ENCODE data around the gene HLA-DRA. TPM values are rescaled to one million over a fixed set of nuclear protein-coding genes. Genes with fewer than 3 reads are reported as not detected.
"Not testable (repeated sequence)": the region's sequence is repeated elsewhere in the genome, so short reads cannot be mapped to it uniquely, and the experiment has no call there.

Gene HLA-DRA
- total RNA-seq, 1 donor from 2014 or later, result 14.0 TPM

DNA sequence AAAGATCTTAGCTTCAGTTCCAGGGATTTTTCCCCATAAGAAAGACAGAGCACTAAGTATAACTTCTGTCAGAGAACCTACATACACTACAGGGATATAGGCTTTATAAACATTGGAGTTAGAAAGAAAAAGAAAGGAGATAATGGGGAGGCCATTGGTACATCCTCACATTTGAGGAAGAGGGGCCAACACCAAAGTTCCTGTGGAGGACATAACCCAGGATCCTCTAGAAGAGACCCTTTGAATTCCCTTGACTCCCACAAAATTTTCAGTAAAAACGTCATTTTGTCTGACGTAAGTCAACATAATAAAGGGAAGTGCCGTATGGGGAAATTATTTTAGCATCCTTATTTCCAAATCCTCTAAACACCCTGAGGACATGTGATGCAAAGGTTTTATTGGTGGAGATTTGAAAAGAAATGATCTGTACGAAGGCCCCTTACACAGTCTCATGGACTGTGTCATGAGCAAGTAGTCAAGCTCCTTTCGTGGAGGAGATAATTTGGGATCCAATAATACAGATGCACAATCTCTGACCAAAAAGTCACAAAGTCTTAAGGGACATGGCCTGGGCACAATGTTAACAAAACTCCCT lies 33.2 kb downstream of the HLA-DRA start:
- Mint-ChIP-seq H3K4me3 (no peak overlapping the region), H3K27me3 (peaks cover 20% of the 10 kb centered on the region), H3K9me3 (no peaks in the 10 kb centered on the region), H3K27ac (no peak overlapping the region), H3K36me3 (ENCODE audit: low read depth) (no peaks in the 10 kb centered on the region), H3K4me1 (peaks cover 2% of the 10 kb centered on the region)
- DNase-seq, result no peak
- intact Hi-C loops (cut with micrococcal nuclease), result no loop called here

- DNase-seq; H3K9me3 Mint-ChIP-seq; H3K36me3 Mint-ChIP-seq (ENCODE audit: low read depth); intact Hi-C loops (cut with micrococcal nuclease); H3K4me3 Mint-ChIP-seq; H3K27ac Mint-ChIP-seq; H3K4me1 Mint-ChIP-seq: not testable (repeated sequence)
- H3K27me3 Mint-ChIP-seq, result peaks cover 19% of the 10 kb centered on the region
Observed at GRCh38 chr6:32473376-32474348, 34.0 kb downstream of the HLA-DRA start.

- H3K27me3 Mint-ChIP-seq, result peaks cover 22% of the 10 kb centered on the region
Observed at GRCh38 chr6:32475392-32476206, 35.9 kb downstream of the HLA-DRA start.

DNA sequence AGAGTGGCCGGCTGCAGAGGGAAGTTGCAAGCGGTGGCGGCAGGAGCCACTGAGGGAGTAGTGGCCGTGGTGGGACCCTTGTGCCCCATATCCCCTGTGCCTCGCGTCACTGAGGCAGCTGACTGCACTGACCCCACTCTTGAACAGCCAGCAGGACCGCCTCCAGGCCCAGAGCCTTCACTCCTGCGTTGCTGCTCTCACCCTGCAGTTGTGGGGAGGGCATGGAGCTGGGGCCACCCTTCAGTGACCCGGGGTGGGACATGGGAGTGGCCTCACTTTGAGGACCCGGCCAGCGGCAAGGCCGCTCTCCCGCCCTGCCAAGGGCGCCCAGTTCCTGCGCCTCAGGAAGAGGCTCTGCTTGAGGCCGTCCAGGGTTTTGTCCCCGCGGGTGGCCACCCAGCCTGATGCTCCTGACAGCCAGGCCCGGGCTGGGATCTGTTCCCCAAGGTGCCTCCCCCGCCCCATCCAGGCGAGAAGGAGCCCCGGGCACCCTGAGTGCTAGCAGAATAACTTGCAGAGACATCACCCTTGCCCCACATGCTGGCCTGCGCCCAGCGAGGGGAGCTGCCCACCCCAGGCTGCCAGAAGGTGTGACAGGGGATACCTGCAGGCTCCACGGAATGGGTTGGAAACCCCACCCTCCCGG lies 44.4 kb downstream of the HLA-DRA start:
- Mint-ChIP-seq H3K36me3 (ENCODE audit: low read depth) (no peaks in the 10 kb centered on the region), H3K27me3 (peaks cover 36% of the 10 kb centered on the region), H3K27ac (no peak overlapping the region), H3K9me3 (no peaks in the 10 kb centered on the region), H3K4me3 (no peak overlapping the region), H3K4me1 (no peaks in the 10 kb centered on the region)
- intact Hi-C loops (cut with micrococcal nuclease), result no loop called here
- no peak for DNase-seq

More at GRCh38 chr6:32475392-32476206, 35.9 kb downstream of the HLA-DRA start:
- no peaks in the 10 kb centered on the region for H3K36me3 Mint-ChIP-seq (ENCODE audit: low read depth)
- no peak overlapping the region for H3K27ac Mint-ChIP-seq
- H3K4me1 Mint-ChIP-seq, result peaks cover 2% of the 10 kb centered on the region
- H3K9me3 Mint-ChIP-seq, result no peaks in the 10 kb centered on the region
- no peak for DNase-seq
- no peak overlapping the region for H3K4me3 Mint-ChIP-seq
- intact Hi-C loops (cut with micrococcal nuclease), result no loop called here

- no peaks in the 10 kb centered on the region for H3K36me3 Mint-ChIP-seq (ENCODE audit: low read depth)
- H3K9me3 Mint-ChIP-seq, result no peaks in the 10 kb centered on the region
- H3K4me1 Mint-ChIP-seq, result no peaks in the 10 kb centered on the region
- H3K27me3 Mint-ChIP-seq, result peaks cover 36% of the 10 kb centered on the region
- intact Hi-C loops (cut with micrococcal nuclease), result no loop called here
- DNase-seq, result no peak
- H3K4me3 Mint-ChIP-seq, result no peak overlapping the region
- H3K27ac Mint-ChIP-seq, result no peak overlapping the region
Observed at GRCh38 chr6:32484614-32484998, 44.9 kb downstream of the HLA-DRA start.

GRCh38 chr6:32488083-32488482 lies 48.4 kb downstream of the HLA-DRA start:
- intact Hi-C loops (cut with micrococcal nuclease), result no loop called here

GRCh38 chr6:32491700-32492099 lies 52.0 kb downstream of the HLA-DRA start:
- no peaks in the 10 kb centered on the region for H3K36me3 Mint-ChIP-seq (ENCODE audit: low read depth)
- intact Hi-C loops (cut with micrococcal nuclease), result loop anchor here (1.0 kb wide), 1 partner anchor 10 kb away; no protein-coding TSS in a partner anchor

More at GRCh38 chr6:32488083-32488482, 48.4 kb downstream of the HLA-DRA start:
- DNase-seq, result no peak
- Mint-ChIP-seq H3K27me3 (peaks cover 34% of the 10 kb centered on the region), H3K4me1 (no peaks in the 10 kb centered on the region), H3K36me3 (ENCODE audit: low read depth) (no peaks in the 10 kb centered on the region), H3K27ac (no peak overlapping the region), H3K9me3 (no peaks in the 10 kb centered on the region), H3K4me3 (no peak overlapping the region)

DNA sequence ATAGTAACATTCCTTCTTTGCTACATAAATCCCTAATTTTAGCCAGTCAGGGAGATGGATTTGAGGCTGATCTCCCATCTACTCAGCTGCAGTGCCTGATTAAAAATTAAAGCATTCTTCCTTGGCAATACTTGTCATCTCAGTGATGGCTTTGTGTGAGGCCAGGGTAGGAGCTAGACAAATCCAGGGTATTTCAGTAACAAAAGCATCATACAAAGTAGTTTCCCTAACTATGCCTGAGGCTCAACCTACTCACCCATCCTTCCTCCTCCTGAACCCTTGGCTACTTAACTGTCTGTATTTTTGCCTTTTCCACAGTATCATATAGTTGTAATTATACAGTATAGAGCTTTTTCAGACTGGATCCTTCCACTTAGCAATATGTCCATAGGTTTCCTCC lies 52.7 kb downstream of the HLA-DRA start:
- no peaks in the 10 kb centered on the region for H3K9me3 Mint-ChIP-seq
- intact Hi-C loops (cut with micrococcal nuclease), result loop anchor here (1.0 kb wide), 1 partner anchor 9 kb away; no protein-coding TSS in a partner anchor
- no peak for DNase-seq
- peaks cover 33% of the 10 kb centered on the region for H3K27me3 Mint-ChIP-seq
- H3K27ac Mint-ChIP-seq, result no peak overlapping the region
- H3K36me3 Mint-ChIP-seq (ENCODE audit: low read depth), result no peaks in the 10 kb centered on the region
- H3K4me3 Mint-ChIP-seq, result no peak overlapping the region
- no peaks in the 10 kb centered on the region for H3K4me1 Mint-ChIP-seq

More at GRCh38 chr6:32491700-32492099, 52.0 kb downstream of the HLA-DRA start:
- no peak for DNase-seq
- Mint-ChIP-seq H3K4me3 (no peak overlapping the region), H3K27me3 (peaks cover 32% of the 10 kb centered on the region), H3K9me3 (no peaks in the 10 kb centered on the region), H3K27ac (no peak overlapping the region), H3K4me1 (no peaks in the 10 kb centered on the region)

Other genes starting within 250 kb of the HLA-DRA start
- 88.1 and 92.7 TPM in 2 replicates for gene PBX2, start 249.7 kb upstream of the HLA-DRA start, total RNA-seq
- 81.1 and 82.4 TPM in 2 replicates for gene GPSM3, start 247.2 kb upstream of the HLA-DRA start, total RNA-seq
- 0.28 and 0.37 TPM in 2 replicates for gene NOTCH4, start 215.8 kb upstream of the HLA-DRA start, total RNA-seq
- not detected in 2 replicates for gene TSBP1, start 68.0 kb upstream of the HLA-DRA start, total RNA-seq
- not detected in 2 replicates for gene BTNL2, start 32.7 kb upstream of the HLA-DRA start, total RNA-seq
- 5.1 and 6.0 TPM in 2 replicates for gene HLA-DRB5, start 90.4 kb downstream of the HLA-DRA start, total RNA-seq
- gene HLA-DRB1, start 150.0 kb downstream of the HLA-DRA start, total RNA-seq, result 14.2 and 15.0 TPM in 2 replicates
- gene HLA-DQA1, start 197.5 kb downstream of the HLA-DRA start, total RNA-seq, result 3.6 and 4.0 TPM in 2 replicates
- 1.5 and 1.6 TPM in 2 replicates for gene HLA-DQB1, start 226.8 kb downstream of the HLA-DRA start, total RNA-seq

All from activated CD4-positive, alpha-beta T cell treated with anti-CD3 and anti-CD28 coated beads, Interleukin-2, amount 10 ng/mL, durations not matched to agents 24 days and 14 days (primary cell).